ENCODE measurements around the gene SLC4A9. TPM values are rescaled to one million over a fixed set of nuclear protein-coding genes. Genes with fewer than 3 reads are reported as not detected.

The SLC4A9 gene
- polyA plus RNA-seq, 6 donors from 2014 or later, result not detected

DNA sequence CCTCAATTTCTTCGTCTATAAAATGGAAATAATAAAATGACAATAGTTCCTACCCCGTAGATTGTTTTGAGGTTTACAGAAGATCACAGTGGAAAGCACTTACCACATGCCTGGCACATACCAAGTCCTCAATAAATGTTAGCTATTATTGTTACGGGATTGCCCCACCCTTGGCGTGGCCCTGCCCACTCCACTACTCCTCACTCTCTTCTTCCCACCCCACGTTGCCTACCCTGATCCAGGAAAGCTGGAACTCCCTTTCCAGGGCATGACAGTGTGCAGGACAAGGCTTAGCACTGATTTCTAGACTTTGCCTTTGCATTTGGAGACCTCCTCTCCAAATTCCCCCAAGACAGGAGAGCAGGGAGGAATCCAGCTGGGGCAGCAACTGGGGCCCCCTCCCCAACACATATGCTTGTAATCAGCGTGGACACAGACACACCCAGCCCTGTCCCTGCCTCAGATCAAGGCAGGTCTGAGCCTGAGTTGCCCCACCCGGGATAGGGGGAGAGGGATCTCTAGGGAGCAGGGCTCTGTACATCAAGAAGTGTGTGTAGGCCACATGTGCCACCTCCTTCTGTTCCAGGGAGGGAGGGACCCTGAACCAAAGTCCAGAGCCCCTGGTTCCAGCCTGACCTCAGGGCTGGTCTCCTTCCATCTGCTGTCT is 6.7 kb downstream of the SLC4A9 start:
- Mint-ChIP-seq H3K9me3 (no peaks in the 10 kb centered on the region), H3K36me3 (no peaks in the 10 kb centered on the region), H3K27me3 (peaks cover 0 to 5% (median 0%) of the 10 kb centered on the region in 3 donors), H3K4me1 (peaks cover 0 to 8% (median 8%) of the 10 kb centered on the region in 3 donors), H3K27ac (no peak overlapping the region), H3K4me3 (no peak overlapping the region)
- ATAC-seq (ENCODE audit: low read depth in 2 of 2) (no peak), DNase-seq (no peak)

DNA sequence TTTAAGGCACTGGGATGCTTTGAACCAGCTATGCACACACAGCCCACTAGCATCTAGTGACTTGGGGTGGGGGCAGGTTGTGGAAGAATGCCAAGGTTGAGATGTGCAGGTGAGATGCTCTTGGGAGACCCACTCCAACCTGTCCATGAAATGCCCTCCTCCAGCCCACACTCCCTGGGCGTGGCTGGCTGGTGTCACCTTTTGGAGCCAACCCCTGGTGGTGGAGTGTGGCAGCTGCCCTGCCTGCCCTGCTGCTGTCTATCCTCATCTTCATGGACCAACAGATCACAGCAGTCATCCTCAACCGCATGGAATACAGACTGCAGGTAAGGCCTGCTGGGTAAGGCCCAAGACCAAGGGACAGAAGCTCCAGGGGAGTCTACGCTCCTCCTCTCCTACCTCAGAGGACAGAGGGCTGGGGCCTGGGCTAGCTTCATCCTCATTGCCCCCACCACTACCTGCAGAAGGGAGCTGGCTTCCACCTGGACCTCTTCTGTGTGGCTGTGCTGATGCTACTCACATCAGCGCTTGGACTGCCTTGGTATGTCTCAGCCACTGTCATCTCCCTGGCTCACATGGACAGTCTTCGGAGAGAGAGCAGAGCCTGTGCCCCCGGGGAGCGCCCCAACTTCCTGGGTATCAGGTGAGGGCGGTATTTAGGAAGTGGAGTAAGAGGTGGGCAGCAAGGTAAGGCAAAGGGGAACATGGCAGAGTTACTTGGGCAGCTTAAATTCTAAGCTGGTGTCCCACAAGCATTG is 7.4 kb downstream of the SLC4A9 start:
- no peak for ATAC-seq (ENCODE audit: low read depth in 2 of 2)
- Mint-ChIP-seq H3K36me3 (no peaks in the 10 kb centered on the region), H3K27ac (peak overlapping the region in 1 of 6 donors; percentile 80), H3K9me3 (no peaks in the 10 kb centered on the region), H3K4me1 (peaks cover 0 to 8% (median 8%) of the 10 kb centered on the region in 3 donors), H3K27me3 (peaks cover 0 to 5% (median 0%) of the 10 kb centered on the region in 3 donors), H3K4me3 (no peak overlapping the region)
- DNase-seq, result no peak

DNA sequence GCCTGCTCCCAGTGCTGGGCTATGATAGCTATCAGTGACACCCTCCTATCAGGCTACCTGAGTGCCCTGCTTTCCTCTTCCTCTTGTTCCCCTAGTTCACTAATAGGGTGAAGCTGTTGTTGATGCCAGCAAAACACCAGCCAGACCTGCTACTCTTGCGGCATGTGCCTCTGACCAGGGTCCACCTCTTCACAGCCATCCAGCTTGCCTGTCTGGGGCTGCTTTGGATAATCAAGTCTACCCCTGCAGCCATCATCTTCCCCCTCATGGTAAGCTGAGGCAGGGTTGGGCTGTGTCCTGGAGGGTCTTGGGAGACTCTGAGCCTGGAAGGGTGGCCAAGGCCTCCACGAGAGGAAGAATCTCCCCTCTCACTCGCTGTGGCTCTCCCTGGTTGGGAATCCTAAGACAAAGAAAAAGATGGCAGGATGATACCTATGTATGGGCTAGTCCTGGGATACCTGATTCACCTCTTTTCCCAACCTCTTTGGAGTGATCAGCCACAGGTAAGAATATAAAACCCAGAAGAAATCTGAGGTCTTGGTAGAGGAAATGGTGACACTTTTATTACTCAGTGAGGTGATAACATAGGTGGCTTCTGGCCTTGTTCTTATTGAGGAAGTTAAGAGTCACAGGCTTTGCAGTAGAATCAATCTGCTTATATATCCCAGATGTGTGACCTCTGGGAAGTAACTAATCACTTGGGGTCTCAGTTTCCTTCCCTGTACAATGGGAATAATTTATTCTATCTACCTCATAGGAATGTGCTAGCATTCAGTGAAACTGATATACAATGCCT is 11.6 kb downstream of the SLC4A9 start:
- peak overlapping the region in 1 of 6 donors; percentile 30 for H3K27ac Mint-ChIP-seq
- H3K9me3 Mint-ChIP-seq, result no peaks in the 10 kb centered on the region
- H3K4me1 Mint-ChIP-seq, result peaks cover 6 to 8% (median 7%) of the 10 kb centered on the region in 3 donors
- no peaks in the 10 kb centered on the region for H3K36me3 Mint-ChIP-seq
- ATAC-seq (ENCODE audit: low read depth in 2 of 2), result no peak
- H3K4me3 Mint-ChIP-seq, result no peak overlapping the region
- H3K27me3 Mint-ChIP-seq, result no peaks in the 10 kb centered on the region
- DNase-seq, result no peak

DNA sequence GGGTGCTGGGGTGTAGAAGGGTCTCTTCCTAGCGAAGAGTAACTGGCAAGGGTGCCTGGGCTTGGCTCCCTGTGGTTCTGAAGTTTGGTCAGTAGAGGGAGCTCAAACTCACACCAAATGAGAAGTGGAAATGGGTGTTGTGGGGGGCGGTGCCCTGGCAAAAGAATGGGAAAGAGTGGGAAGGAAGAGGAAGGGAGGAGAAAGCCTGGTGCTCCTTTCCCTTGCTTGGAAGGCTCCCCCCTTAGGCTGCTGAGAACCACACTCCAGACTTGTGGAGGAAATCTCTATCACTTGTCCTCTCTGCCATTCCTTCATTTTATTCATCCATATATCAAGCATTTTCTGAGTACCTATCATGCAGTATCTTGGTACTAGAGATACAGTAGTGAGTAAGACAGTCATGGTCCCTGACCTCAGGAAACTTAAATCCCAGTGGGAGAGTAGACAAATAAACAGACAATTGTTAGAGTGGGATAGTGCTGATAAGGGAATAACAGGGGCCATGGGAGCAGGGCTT is 13.0 kb downstream of the SLC4A9 start:
- ATAC-seq (ENCODE audit: low read depth in 2 of 2), result peak in 1 of 2 donors; percentile 53
- H3K4me3 Mint-ChIP-seq, result no peak overlapping the region
- peaks cover 6 to 8% (median 7%) of the 10 kb centered on the region in 3 donors for H3K4me1 Mint-ChIP-seq
- peak; percentile 29 for DNase-seq
- no peaks in the 10 kb centered on the region for H3K9me3 Mint-ChIP-seq
- H3K36me3 Mint-ChIP-seq, result no peaks in the 10 kb centered on the region
- no peaks in the 10 kb centered on the region for H3K27me3 Mint-ChIP-seq
- H3K27ac Mint-ChIP-seq, result peak overlapping the region in 5 of 6 donors; percentile 13 to 74 (median 42)

DNA sequence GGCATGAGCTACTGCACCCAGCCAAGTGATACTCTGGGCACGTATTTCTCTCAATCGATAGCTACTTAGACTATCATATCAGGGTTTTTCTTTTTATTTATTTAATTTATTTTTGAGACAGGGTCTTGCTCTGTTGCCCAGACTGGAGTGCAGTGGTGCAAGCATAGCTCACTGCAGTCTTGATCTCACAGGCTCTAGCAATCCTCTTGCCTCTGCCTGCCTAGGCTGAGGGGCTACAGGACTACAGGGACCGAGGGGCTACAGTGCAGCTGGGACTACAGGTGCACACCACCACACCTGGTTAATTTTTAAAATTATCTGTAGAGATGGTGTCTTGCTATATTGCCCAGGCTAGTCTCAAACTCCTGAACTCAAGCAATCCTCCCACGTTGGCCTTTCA is 21.4 kb downstream of the SLC4A9 start:
- H3K4me3 Mint-ChIP-seq, result no peak overlapping the region
- no peak for DNase-seq
- H3K9me3 Mint-ChIP-seq, result peaks cover 0 to 4% (median 0%) of the 10 kb centered on the region in 7 donors
- no peak for ATAC-seq (ENCODE audit: low read depth in 2 of 2)
- peaks cover 0 to 4% of the 10 kb centered on the region in 2 donors for H3K36me3 Mint-ChIP-seq
- H3K4me1 Mint-ChIP-seq, result peaks cover 0 to 6% (median 4%) of the 10 kb centered on the region in 3 donors
- no peak overlapping the region for H3K27ac Mint-ChIP-seq
- H3K27me3 Mint-ChIP-seq, result no peaks in the 10 kb centered on the region

DNA sequence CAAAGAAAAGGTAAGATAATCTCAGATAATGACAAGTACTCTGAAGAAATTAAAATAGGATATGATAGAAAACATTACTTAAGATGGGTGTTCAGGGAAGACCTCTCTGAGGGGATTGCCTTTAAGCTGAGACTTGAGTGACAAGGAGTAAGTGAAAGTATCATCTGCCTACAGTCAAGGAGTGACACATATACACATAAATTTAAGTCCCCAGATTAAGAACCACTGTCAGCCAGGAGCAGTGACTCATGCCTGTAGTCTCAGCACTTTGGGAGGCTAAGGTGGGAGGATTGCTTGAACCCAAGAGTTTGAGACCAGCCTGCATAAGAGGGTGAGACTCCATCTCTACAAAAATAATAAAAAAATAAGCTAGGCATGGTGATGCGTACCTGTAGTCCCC is 22.0 kb downstream of the SLC4A9 start:
- H3K36me3 Mint-ChIP-seq, result peaks cover 0 to 4% of the 10 kb centered on the region in 2 donors
- no peak for DNase-seq
- peaks cover 0 to 6% (median 4%) of the 10 kb centered on the region in 3 donors for H3K4me1 Mint-ChIP-seq
- H3K27ac Mint-ChIP-seq, result peak overlapping the region in 1 of 6 donors; percentile 5
- no peaks in the 10 kb centered on the region for H3K27me3 Mint-ChIP-seq
- H3K4me3 Mint-ChIP-seq, result no peak overlapping the region
- ATAC-seq (ENCODE audit: low read depth in 2 of 2), result no peak
- H3K9me3 Mint-ChIP-seq, result peaks cover 0 to 4% (median 0%) of the 10 kb centered on the region in 7 donors

DNA sequence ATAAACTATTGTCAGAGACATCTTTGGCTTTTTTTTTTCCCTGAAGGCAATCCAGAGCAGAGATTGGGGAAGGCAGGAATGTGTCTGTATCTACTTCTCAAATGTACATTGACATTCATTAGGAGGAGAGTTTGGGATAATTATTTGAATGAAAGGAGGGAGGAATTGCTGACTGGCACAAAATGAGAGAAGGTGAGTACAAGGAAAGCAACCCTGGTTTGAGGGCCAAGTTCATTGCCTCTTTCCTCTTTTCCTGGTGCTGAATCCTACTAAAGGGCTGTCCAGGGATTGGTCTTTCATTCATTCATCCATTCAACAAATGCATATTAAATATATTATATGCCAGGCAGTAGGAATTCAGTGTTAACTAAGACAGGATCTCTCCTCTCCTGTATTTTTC is 22.9 kb downstream of the SLC4A9 start:
- Mint-ChIP-seq H3K27ac (no peak overlapping the region), H3K9me3 (peaks cover 0 to 4% (median 0%) of the 10 kb centered on the region in 7 donors), H3K4me1 (peaks cover 0 to 6% (median 4%) of the 10 kb centered on the region in 3 donors), H3K27me3 (no peaks in the 10 kb centered on the region), H3K36me3 (peaks cover 0 to 4% of the 10 kb centered on the region in 2 donors), H3K4me3 (no peak overlapping the region)
- no peak for ATAC-seq (ENCODE audit: low read depth in 2 of 2)
- no peak for DNase-seq

DNA sequence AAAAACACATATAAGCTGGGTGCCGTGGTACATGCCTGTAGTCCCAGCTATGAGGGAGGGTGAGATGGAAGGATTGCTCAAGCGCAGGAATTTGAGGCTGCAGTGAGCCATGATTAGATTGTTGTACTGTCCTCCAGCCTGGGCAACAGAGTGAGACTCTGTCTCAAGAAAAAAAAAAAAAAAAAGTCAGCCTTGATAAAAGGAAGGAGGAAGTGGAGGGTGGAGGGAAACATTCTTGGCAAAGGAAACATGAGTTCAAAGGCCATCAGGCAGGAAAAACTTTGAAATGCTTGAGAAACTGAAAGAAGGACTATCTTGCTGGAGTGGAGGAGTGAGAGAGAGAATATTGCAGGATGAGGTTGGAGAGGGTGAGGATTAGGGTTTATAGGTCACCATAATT is 23.3 kb downstream of the SLC4A9 start:
- Mint-ChIP-seq H3K27ac (no peak overlapping the region), H3K4me1 (peaks cover 0 to 6% (median 4%) of the 10 kb centered on the region in 3 donors)

DNA sequence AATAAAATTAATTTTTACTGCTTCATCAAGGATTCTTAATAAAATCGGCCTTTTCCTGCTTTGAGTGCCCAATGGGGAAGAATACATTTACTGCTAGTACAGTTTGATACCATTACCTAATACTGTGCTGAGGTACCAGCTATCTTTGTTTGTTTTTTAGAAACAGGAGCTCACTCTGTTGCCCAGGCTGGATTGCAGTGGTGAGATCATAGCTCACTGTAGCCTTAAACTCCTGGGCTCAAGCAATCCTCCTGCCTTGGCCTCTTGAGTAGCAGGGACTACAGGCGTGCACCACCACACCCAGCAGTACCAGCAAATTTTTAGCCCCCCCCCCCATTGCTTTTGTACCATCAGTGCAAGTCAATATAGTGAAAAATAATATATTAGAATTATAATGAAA is 28.1 kb downstream of the SLC4A9 start:
- Mint-ChIP-seq H3K36me3 (peaks cover 0 to 4% of the 10 kb centered on the region in 2 donors), H3K4me3 (no peak overlapping the region), H3K27me3 (no peaks in the 10 kb centered on the region), H3K27ac (no peak overlapping the region), H3K4me1 (peaks cover 0 to 6% (median 4%) of the 10 kb centered on the region in 3 donors), H3K9me3 (no peaks in the 10 kb centered on the region)
- ATAC-seq (ENCODE audit: low read depth in 2 of 2), result no peak
- DNase-seq, result no peak

More for the DNA sequence above, 23.3 kb downstream of the SLC4A9 start:
- H3K9me3 Mint-ChIP-seq, result peaks cover 0 to 4% (median 0%) of the 10 kb centered on the region in 7 donors
- ATAC-seq (ENCODE audit: low read depth in 2 of 2) (no peak), DNase-seq (no peak)
- no peaks in the 10 kb centered on the region for H3K27me3 Mint-ChIP-seq
- peaks cover 0 to 4% of the 10 kb centered on the region in 2 donors for H3K36me3 Mint-ChIP-seq
- no peak overlapping the region for H3K4me3 Mint-ChIP-seq

DNA sequence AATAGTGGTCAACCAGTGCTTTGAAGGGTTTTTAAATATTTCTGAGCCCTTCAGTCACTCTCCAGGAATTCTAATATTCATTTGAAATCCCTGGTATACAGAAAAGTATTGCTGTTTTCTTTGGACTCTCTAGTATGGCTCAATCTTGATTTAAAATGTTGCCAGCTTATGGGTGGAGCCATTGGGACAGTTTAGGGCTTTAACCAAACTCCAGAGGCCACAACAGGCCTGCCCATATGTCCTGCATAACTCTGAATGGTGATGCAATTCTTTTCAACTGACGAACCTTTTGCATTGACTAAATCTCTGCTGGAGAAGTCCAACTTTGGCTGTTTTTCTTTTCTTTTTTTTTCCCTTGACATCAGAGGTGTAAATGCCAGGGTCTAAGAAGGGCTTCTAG is 31.3 kb downstream of the SLC4A9 start:
- no peak for DNase-seq
- Mint-ChIP-seq H3K27ac (no peak overlapping the region), H3K36me3 (no peaks in the 10 kb centered on the region), H3K4me1 (no peaks in the 10 kb centered on the region), H3K9me3 (no peaks in the 10 kb centered on the region), H3K27me3 (no peaks in the 10 kb centered on the region), H3K4me3 (no peak overlapping the region)
- no peak for ATAC-seq (ENCODE audit: low read depth in 2 of 2)

DNA sequence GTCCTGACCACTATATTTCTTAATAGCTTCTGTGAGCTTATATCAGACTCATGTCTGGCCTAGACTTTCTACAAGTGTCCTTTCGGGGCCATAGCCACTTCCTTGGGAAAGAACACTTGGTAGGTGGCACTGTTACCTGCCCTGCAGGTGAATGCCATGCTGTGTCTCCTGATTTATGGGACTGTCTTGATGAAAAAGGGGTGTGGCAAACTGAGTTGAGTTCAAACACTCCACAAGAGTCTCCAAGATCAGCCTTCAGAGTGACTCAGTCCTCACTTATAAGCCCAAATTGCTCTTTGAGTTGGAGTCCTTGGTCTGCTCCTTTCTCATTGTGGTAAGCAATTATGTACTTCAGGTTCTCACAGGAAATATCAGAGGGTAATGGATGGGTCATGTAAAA is 31.7 kb downstream of the SLC4A9 start:
- H3K27ac Mint-ChIP-seq, result no peak overlapping the region
- H3K27me3 Mint-ChIP-seq, result no peaks in the 10 kb centered on the region
- H3K9me3 Mint-ChIP-seq, result no peaks in the 10 kb centered on the region
- H3K4me1 Mint-ChIP-seq, result no peaks in the 10 kb centered on the region
- ATAC-seq (ENCODE audit: low read depth in 2 of 2) (no peak), DNase-seq (no peak)
- no peak overlapping the region for H3K4me3 Mint-ChIP-seq
- no peaks in the 10 kb centered on the region for H3K36me3 Mint-ChIP-seq

DNA sequence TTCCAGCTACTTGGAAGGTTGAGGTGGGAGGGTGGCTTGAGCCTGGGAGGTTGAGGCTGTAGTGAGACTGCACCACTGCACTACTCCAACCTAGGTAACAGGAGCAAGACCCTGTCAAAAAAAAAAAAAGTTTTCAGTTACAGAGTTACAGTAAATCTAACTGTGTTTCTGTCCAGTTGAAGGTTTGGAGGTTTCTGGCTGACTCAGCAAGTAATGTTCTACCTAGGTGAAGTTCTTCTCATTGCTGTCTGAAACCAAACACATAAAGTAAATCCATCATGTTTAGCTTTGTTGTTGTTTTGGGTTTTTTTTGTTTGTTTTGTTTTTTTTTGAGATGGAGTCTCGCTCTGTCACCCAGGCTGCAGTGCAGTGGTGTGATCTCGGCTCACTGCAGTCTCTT is 33.7 kb downstream of the SLC4A9 start:
- H3K27ac Mint-ChIP-seq, result peak overlapping the region in 1 of 6 donors; percentile 60
- no peaks in the 10 kb centered on the region for H3K27me3 Mint-ChIP-seq
- no peaks in the 10 kb centered on the region for H3K36me3 Mint-ChIP-seq
- ATAC-seq (ENCODE audit: low read depth in 2 of 2) (no peak), DNase-seq (no peak)
- no peak overlapping the region for H3K4me3 Mint-ChIP-seq
- H3K9me3 Mint-ChIP-seq, result no peaks in the 10 kb centered on the region
- H3K4me1 Mint-ChIP-seq, result no peaks in the 10 kb centered on the region

DNA sequence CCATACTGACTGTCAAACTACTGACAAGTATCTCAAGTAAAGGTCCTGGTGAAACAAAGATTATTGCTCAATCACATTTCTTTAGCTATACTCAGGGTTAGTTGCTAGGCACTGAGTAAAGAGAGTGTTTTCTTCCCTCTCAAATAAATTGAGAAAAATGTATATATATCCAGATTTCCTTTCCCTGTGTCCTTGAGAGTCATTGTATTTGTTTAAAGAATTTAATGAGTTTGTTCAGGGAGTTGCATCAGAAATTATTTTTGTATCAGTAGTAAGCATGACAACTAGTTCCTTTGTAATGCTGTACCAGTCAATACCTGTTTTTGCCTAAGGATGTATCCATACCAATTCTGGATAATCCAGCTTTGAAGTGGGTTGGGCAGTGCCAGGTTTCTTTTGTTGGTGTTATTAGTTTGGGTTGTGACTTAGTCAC is 38.4 kb downstream of the SLC4A9 start:
- H3K9me3 Mint-ChIP-seq, result no peaks in the 10 kb centered on the region
- H3K36me3 Mint-ChIP-seq, result no peaks in the 10 kb centered on the region
- no peak for ATAC-seq (ENCODE audit: low read depth in 2 of 2)
- peaks cover 10 to 18% (median 17%) of the 10 kb centered on the region in 3 donors for H3K4me1 Mint-ChIP-seq
- no peaks in the 10 kb centered on the region for H3K27me3 Mint-ChIP-seq
- DNase-seq, result no peak
- H3K27ac Mint-ChIP-seq, result no peak overlapping the region
- H3K4me3 Mint-ChIP-seq, result peak overlapping the region in 1 of 8 donors; percentile 38
